Suppressor macrophage treated with lipopolysaccharide for 4 hours (primary cell): ENCODE results near the gene PDZRN3.

ENCODE experiments used
- DNase-seq: peaks from one replicate; pipeline ENCODE4 v3.0.0-alpha.2; 2020

Gene PDZRN3

DNA sequence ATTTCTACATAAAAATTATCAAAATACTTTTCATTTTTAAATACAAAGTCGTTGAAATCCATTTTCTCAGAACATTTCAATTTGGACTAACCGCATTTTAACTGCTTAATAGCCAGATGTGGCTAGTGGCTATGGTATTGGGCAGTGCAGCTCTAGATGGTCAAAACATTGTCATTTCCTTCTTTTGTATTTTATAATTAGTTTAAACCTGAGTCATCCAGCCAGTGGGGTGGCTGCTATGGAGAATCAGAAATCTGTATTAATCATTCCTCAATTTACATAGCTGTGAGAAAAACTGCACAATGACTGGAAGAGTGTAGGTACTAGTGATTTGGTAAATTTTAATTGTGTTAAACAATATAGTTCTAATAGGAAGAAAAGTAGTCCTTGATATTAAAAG, 245.3 kb downstream of the PDZRN3 start:
- DNase-seq = no peak

DNA sequence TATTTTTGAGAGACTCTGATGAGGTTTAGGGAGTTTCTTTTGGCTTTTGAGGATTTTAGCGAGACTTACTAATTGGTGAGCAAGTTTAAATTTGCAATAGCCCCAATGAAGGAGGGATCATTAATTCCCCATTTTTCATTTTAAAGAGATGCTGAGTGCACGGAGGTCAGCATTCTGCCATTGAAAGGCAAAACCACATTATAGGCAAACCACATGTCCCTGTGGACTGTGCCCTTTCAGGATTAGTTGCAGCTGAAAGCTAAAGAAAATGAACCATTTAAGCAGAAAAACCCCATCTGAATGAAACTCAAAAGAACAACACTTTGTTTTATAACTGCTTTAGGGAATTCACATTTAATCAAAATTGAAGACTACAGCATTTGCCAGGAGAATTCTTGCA, 246.5 kb downstream of the PDZRN3 start:
- no peak for DNase-seq

DNA sequence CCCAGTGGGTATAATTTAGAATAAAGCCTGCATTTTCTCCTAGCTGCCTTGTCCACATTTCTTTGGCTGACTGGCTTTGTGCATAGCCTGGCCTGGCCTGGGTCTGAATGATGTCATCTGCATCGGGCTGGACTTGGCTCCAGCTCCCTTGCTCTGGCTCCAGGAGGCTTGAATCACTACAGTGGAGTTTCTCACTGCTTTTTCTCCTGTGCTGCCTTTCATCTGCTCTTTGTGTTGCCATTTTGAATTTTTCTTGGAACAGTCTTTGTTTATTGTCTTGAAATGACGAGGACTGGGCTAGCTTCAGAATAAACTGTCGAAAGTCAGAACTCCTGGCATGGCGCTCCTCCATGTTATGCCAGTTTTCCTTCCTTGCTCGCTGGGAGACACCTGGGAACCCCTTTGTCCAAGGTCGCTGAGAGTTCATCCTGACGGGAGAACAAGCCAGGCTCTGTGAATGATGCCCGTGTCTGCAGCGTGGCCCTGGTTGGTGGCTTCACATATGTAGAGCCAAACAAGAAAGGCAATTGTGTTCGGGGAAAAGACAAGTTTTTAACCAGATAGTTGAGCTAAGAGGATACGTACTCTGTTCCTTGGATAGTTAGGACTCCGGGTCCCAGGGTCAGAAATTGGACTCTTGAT, 258.9 kb downstream of the PDZRN3 start:
- DNase-seq = no peak

DNA sequence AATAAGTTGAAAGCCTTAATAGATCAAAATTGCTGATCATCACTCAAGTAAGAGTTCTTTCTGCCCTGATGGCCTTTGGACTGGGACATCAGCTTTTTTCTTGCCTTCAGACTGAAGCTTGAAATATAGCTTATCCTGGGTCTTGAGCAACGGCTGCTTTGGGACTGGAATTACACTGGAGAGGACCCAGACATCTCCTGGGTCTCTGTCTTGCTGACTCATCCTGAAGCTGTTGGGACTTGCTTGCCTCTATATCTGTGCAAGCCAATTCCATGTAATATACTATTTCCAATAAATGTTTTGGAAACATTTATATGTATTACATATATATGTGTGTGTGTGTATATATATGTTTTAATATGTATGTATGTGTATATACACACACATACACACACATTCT, 260.2 kb downstream of the PDZRN3 start:
- no peak for DNase-seq

DNA sequence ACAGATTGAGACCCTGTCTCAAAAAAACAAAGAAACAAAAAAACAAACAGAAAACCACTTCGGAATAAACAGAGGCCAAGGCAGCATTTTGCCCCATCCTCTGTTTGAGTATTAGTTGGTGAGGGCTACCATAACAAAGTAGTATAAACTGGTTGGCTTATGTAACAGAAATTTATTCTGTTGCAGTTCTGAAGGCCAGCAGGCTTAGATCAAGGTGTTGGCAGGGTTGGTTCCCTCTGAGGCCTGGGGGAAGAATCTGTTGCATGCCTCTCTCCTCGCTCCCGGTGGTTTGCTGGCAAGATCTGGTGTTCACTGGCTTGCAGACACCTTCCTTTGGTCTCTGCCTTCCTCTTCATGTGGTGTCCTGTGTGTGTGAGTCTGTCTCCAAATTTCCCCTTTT, 261.6 kb downstream of the PDZRN3 start:
- no peak for DNase-seq

DNA sequence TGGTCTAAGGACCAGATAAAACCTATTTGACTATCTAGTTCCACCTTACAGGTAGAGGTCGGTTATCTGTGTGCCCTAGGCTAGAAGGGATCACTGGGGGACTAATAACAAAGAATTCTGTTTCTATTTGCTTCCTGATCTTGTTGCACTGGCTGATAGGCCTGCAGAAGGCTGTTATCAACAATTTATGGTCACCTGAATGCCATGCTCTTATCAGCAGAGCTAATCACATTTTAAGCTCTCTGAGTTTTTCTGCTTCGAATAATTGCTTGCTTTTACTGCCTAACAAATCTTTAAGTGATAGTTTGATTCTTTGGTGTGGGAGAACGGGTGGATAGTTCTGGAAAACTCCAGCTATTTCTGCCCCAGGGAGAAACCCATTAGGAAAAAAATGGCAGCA, 263.1 kb downstream of the PDZRN3 start:
- DNase-seq = no peak

DNA sequence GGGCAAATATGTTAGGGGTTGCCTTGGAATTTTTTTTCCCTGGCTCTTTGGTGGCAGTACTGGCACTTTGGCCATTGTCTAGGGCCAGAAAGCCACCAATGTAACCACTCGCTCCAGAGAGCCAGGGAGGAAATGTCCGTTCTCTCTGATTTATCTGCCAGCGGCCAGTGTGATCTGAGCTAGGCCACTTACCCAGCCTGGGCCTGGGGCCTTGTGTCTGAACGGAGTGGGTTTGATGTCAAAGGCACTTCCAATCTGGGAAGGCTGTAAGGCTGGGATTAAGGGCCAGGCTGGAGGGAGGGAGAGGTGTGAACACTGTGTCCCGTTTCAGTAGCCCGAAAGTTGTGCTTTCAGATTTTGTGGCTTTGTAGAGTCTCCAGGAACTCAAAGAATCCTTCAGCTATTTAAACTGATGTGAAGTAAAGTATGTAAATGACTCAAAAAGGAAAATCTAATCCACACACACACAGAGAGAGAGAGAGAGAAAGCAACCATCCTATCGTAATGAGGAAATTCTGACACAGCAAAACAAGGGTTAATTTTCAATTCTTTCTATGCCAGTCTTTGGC, 271.0 kb downstream of the PDZRN3 start:
- DNase-seq = no peak

DNA sequence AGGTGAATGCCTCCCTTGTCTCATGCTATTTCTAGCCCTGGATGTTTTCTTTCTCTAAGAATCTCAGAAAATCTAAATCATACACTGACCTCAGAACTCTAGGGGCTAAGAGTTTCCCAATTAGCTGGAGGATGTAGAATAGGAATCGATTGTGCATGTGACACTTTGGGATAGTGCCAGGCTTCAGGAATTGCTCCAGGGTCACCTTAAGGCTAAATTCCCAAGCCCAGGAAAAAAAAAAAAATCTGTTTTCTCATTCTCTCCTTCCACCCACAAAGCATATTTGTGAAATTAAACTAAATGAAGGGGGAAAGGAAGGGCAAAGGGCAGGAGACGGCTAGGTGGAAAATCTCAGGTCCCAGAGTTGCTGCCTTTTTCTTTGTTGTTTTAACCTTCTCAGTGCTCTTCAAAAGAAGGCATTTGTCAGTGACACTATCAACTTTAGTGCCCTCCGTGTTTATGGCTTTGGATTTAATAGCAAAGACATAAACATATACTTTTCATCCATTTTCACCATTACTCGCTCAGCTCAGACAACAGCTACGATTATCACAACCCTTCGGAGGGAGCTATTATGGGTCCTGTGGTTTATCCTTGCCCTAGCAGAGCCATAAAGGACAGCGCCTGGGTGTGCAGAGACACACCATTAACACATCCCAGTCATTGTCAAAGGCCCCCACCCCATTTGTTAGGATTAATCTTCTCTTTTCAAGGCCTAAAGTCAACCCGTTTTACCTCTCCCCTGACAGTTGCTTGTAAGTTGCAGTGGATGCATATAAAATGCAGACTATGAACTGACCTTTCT, 271.7 kb downstream of the PDZRN3 start:
- no peak for DNase-seq

DNA sequence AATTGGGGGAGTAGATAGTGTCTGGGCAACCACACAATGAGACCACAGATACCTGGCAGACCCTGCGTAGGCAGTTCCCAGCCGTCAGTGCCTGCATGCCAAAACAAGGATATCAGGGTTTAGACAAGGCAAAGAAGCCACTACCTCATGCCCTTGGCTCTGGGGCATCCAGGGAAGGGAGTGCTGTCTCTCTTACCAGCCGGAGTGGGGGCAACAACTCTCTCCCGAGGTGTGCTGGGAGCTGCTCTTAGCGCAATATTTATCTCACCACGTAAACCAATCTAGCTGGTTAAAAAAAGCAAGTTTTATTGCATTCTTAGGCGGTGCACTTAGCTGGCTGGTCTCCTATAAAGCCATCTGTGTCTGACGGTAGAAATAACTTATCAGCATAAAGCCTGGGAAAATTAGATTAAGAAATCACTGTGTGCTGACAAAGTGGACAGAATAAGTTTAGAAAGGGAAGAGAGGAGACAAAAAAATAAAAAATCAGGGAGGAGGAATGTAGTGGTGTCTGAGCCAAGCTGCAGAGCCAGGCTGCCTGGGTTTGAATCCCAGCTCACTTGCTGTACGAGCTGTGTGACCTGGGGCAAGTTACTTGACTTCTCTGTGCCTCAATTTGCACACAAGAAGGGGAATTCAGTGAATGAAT, 273.2 kb downstream of the PDZRN3 start:
- DNase-seq = no peak

DNA sequence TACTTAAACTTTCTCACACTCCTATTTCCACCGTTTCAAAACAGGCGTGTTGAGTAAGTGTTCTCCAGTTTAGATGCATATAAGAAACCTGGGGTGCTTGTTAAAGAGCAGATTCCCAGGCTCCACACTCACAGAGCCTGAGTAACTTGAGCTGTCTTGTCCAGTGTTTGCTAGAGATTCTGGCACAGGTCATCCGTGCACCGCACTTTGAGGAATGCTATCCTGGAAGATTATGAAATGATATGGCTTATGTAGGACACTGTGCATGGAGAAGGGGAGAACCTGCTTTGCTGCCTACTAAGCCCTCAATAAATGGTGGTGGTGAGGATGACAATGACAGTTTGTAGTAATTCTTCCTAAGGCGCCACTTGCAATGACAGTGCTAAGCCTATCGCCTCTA, 273.7 kb downstream of the PDZRN3 start:
- DNase-seq = no peak

DNA sequence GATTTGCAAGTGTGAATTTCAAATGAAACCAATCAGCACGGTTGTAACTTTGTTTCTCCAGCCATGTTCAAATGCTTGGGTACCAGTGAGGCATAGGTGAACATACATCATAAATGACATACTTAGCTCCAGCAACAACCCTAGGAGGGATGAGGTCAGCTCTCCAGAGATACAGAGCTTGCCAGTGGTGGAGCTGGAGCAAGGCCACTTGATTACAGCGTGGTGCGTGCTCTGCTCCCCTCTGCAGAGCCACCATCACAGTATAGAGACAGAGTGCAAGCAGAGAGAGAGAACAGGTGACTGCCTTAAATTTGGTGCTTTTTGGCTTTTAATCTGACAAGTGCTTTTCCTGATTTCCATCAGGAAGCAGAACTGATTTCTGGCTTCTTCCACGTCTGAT, 275.1 kb downstream of the PDZRN3 start:
- DNase-seq = no peak

DNA sequence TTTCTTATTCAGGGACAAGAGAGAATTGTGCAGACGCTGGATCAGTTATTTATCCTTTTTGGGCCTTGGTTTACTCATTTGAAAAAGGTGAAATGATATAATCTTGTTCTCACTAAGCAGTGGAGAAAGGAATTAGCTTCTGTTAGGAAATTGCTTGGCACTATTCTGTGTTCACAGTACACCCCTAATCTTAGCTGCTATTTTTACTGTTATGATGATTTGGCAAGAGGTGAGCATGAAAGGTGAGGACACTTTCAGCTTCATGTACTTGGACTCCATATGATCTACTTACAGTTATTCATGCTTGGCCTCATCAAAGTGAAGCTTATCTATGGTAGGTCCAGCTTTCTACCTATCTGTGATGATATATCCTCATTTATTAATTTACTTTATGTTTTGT, 282.7 kb downstream of the PDZRN3 start:
- no peak for DNase-seq

DNA sequence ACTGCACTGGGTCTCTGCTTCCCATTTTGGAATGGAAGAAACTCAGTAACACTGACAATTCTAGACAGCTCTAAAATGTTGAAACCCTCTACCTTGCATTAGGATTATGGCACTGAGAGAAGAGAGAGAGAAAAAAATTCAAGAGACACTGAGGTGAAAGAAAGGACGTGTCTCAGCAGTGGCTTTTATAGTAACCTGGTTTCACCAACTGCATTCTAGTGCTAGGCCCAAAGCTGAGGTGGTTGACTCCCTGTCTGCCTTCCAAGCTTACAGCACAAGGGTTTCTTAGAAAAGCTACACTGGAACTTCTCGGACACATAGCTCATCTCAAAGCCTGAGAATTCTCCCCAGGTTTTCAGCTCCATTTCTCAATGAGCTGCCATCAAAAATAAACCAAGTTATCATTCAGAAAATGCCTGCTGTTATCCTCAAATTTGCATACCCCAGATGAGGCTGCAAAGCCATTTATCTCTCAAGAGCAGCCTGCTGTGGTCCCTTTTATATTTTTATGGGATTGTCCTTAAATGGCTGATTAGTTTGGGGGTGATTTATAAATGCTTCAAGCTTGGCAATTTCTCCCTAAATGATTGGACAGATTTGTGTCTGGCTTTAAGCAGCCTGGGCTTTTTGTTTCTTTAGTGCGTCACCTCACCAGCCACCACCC, 283.3 kb downstream of the PDZRN3 start:
- DNase-seq = no peak

DNA sequence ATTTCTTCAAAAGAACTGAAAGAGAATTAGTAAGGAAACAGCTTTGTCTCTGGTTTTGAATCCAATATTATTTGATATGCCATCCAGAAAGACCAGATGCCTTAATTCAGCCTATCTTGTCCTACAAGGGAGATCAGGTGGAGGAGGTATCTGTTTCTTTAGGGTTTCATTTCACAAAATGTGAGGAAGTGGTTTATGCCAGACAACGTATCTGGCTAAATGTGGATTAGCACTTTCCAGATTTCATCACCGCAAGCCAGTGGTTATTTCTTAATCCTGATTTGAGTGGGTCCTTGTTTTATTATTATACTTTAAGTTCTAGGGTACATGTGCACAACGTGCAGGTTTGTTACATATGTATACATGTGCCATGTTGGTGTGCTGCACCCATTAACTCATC, 292.2 kb downstream of the PDZRN3 start:
- DNase-seq = peak; percentile 2
